Fibroblast of skin of left biceps (primary cell): ENCODE data around the gene DYNLT2.
"Not testable (repeated sequence)": the region's sequence is repeated elsewhere in the genome, so short reads cannot be mapped to it uniquely, and the experiment has no call there.

Experiments used
- DNase-seq, 2 experiments: peaks; one replicate each; pipeline ENCODE4 v3.0.0-alpha.2; 2013; ENCODE audit warnings: low read depth in 2 of 2

DYNLT2 gene

DNA sequence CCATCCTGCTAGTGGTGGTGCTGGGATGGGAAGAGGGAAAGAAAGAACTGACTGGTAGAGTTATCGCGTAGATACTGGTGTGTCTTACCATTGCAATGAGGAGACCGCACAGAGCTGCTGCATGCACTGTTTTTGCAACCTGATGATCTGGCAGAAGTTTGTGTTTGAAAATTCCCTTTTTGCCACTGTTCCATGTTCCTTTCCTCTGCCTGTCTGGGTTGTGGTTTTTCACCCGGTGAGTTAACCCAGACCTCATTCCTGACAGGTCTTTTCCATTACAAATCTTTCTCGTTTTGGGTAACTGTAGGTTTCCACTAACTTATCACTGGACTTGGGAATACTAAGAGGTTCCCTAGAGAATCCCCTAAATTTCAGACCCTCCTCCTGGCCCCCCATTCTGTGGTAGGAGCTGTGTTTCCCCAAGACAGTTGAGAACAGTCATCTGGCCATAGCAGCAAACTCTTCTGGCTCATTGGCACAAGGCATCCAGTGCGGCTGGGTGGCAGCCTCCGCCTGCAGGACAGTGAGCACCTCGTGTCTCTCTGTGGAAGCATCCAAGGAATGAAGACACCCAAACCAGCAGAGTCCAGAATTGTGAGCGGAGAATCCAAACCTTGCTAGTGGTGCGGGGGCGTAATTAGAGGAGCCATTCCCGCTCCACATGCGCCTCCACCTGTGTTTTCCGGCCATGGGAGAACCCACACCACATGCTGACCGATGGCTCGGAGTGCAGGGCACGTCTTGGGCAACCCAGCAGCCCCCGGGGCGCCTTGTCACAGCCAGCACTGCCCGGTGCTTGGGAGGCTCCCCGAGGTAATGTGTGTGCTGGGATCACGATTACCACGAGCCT, 32.8 kb upstream of the DYNLT2 start:
- DNase-seq, result no peak

GRCh38 chr6:169783401-169783800, 32.0 kb upstream of the DYNLT2 start:
- no peak for DNase-seq

GRCh38 chr6:169782966-169783365, 31.6 kb upstream of the DYNLT2 start:
- no peak for DNase-seq

DNA sequence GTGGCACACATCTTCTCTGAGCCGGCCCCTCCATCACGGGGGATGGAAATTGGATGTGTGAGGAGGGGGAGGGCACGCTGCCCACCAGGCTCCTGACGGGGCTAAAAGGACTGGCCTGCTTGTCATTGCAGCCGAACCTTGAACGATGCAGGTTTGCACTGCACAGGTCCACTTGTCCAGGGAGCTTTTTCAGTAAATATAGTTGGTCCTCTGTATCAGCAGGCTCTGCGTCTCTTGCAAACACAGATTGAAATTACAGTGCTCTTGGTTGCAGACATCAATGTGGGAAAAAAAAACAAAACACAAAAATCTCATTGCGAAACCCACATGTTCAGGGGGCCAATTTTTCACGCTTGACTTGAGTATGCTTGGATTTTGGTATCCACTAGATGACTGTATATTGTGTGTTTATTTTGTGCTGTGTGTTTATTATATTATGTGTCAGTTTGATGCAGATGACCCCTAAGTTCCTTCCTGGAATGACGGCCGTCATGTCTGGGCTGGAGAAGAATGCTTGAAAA, 29.3 kb upstream of the DYNLT2 start:
- no peak for DNase-seq

DNA sequence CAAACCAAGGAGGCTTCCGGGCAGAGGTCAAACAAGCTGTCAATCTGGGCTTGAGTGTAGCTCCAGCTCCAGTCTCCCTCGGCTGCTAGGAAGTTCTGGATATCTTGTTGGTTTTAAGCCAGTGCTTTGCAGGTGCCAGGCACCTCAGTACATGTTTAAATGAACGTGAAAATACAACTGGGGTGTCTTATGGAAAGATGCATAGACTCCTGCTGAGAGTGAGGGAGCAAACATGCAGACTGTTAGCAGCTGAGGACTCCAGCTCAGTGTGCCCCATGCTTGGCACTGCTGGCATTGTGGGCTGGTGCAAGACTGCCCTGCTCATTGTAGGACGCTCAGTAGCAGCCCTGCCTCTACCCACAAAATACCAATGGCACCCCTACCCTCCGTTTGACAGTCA, 28.5 kb upstream of the DYNLT2 start:
- DNase-seq, result no peak

DNA sequence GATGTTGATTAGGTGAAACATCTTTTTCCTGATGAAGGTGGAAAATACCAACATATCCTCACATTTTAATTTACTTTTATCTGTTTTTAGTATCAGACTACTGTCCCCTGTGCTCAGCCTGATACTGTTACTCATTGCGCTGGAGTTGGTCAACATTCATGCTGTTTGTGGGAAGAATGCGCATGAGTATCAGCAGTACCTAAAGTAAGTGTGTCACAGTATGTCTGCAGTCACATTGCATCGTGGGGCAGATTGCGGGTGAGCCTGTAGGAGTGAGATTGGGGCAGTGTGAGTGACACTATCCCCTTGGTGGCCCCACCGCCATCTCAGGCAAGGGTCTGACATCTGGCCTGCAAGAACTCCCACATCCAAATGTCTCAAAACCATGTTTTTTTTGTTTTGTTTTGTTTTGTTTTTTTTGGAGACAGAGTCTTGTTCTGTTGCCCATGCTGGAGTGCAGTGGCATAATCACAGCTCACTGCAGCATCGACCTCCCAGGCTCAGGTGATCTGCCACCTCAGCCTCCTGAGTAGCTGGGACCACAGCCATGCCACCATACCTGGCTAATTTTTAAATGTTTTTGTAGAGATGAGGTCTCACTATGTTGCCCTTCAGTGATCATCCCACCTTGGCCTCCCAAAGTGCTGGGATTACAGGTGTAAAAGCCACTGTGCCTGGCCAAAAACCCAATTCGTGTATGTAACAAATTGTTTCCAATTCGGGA, 27.9 kb upstream of the DYNLT2 start:
- no peak for DNase-seq

- no peak for DNase-seq
Observed at GRCh38 chr6:169778646-169779045, 27.3 kb upstream of the DYNLT2 start.

GRCh38 chr6:169777896-169778295, 26.5 kb upstream of the DYNLT2 start:
- DNase-seq, result no peak

- no peak for DNase-seq
Observed at GRCh38 chr6:169776379-169776778, 25.0 kb upstream of the DYNLT2 start.

DNA sequence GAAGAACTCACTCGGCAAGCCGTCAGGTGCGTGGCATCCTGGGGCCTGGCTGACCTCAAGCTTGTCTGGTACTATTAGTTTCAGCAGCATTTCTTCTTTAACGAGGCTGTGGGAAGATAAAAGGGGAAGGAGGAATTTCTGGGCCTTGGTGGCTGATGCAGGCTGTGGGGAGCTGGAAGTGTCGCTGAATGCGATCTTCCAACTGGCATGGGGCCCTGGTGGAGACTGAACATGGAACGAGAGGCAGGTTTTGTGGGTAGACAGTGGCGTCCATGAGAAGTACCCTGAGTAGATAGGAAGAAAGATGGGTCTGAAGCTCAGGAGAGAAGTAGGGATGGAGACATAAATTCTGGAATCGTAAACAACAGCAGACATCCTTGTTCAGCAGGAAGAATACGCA, 23.9 kb upstream of the DYNLT2 start:
- DNase-seq, result no peak

- DNase-seq, result no peak
Observed at GRCh38 chr6:169774347-169774746, 23.0 kb upstream of the DYNLT2 start.

DNA sequence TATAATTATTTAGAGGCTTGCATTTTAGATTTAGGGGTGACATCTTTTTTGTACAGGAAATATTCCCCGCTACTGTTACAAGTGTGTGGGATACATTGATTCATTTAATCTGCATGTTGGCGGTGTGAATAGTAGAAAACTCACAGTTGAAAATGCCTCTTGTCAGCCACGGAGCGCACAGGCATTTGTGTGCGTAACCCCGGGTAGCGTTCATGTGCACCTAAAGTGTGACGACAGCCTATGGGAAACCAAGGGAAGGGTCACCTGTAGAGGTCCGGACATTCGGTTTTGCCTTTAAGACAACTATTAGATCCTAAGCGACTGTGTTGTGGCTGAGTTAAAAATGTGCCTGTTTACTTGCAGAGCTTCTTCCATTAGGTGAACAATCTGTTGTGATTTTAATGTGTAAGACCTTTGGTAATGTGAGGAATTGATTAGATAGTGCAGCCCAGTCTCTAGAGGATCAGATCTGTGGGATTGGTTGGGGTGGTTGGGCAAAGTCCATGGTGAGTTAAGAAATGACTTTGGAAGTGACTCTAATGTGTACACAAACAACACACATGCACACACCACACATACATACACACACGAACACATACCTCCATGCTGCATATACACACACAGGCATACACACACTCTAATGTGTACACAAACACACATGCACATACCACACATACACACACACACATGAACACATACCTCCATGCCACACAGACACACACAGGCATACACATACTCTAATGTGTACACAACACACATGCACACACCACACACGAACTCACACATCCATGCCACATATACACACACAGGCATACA, 15.8 kb upstream of the DYNLT2 start:
- DNase-seq, result no peak

DNA sequence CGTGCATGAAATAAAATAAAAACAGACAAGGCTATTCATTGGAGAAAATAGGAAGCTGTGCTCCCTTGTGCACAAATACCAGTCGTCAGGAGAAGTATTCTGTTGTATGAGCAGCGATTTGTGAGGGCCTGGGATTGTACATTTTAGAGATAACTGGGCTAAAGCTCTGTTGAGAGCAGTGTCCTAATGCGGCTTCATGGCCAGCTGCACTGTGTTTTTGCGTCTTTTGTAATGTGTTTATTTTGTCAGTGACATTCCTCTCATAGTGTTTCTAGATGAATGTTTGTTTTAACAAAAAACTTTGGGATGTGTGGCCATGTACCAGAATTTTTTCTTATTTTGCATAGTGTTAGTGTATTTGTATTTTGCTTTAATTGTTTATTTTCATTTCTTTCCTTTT, 14.9 kb upstream of the DYNLT2 start:
- DNase-seq, result no peak

DNA sequence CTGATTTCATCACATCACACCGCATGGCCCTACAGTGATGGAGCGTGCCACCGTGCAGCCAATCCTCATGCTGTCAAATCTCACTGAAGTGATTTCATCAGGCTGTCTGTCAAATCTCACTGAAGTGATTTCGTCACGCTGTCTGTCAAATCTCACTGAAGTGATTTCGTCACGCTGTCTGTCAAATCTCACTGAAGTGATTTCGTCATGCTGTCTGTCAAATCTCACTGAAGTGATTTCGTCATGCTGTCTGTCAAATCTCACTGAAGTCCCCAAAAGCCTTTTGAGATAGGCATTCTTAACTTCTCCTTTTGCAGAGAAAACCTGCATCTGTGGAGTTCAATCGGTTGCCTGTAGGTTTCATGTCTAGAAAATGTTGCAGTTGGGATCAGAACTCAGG, 14.4 kb upstream of the DYNLT2 start:
- DNase-seq, result not testable (repeated sequence)

DNA sequence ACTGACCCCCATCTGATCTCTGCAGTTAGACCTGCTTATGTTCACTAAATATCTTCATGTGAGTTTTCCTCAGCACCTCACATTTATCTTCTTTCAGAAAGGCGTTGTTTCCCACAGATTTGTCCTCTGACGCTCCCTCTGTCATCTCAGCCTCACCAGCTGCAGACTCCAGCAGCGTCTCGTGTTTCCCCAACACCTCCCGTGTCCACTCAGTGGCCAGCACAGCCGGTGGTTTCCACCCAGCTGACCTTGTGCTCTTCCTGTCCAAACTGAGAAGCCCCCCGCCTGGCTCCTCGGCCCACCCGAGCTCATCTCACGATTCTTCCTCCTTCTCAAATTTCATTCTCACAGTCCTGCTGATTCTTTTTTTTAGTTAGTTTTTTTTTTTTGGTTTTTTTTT, 12.5 kb upstream of the DYNLT2 start:
- DNase-seq, result no peak

DNA sequence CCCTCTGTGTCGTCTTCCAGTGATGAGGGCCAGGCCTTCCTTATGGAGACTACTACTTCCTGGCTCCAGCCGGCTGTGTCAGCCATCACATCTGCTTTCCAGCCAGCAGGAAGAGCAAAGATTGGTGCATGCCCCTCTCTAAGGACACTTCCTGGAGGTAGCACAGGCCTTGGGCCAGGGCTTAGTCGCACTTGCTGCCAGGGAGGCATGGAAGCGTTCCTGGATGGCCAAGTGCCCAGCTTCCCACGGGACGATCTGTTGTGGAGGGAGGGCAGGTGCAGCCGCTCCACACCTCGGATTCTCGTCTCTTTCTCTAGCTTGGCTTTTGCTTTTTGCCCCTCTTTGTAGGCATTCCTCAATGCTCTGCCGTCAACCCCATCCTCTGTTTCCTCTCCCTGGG, 11.9 kb upstream of the DYNLT2 start:
- DNase-seq, result no peak

DNA sequence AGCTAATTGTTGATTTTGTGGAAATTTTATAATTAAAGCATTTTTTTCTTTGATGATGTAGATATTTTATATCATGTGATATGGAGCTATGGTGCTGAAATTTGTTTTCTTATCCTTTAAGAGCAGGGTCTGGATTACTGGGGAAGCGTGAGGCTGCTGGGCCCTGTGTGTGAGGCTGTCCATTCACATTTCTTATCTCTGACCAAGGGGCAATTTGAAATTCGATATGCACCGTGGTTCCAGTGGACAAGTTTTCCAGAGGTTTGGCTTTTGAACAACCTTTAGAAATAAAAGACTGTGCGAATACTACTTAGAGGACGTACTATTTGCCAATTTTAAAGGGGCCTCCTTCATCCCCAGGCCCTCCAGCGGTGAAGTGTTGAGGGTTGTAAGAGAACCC, 3.8 kb upstream of the DYNLT2 start:
- DNase-seq, result no peak

- no peak for DNase-seq
Observed at GRCh38 chr6:169752074-169752623, 777 bp upstream of the DYNLT2 start.

GRCh38 chr6:169746556-169746955, 4.8 kb downstream of the DYNLT2 start:
- no peak for DNase-seq

DNA sequence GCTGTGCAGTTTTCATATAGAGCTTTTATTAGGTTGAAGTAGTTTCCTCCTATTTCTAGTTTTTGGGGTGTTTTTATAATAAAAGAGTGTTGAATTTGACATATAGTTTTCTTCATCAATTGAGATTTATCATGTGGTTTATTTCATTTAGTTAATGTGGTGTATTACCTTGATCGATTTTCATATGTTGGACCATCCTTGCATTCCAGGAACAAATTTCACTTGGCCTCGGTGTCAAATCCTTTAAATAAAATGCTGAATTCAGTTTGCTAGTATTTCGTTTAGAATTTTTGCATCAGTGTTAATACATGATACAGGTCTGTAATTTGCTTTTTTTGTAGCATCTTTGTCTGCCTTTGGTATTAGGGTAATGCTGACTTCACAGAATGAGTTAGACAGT, 6.0 kb downstream of the DYNLT2 start:
- no peak for DNase-seq

DNA sequence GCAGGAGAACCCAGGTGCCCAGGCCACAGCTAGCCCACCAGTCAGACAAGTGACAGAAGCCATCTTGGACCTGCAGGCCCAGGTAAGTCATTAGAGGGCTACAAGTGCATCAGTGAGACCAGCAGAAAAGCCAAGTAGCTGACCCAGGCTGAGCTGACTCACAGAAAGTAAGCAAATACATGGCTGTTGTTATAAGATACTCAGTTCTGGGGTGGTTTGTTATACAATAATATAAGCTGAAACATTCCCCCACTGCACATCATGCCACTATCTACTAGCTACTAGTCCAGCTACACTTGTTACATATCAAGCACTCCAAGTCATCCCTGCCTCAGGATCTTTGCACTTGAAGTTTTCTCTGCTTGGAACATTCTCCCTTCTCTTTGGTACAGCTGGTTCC, 10.0 kb downstream of the DYNLT2 start:
- no peak for DNase-seq

- no peak for DNase-seq
Observed at GRCh38 chr6:169738976-169739529, 12.3 kb downstream of the DYNLT2 start.
